Measurements from ENCODE around the gene INSR.
"Not testable (repeated sequence)": the region's sequence is repeated elsewhere in the genome, so short reads cannot be mapped to it uniquely, and the experiment has no call there.

INSR gene

DNA sequence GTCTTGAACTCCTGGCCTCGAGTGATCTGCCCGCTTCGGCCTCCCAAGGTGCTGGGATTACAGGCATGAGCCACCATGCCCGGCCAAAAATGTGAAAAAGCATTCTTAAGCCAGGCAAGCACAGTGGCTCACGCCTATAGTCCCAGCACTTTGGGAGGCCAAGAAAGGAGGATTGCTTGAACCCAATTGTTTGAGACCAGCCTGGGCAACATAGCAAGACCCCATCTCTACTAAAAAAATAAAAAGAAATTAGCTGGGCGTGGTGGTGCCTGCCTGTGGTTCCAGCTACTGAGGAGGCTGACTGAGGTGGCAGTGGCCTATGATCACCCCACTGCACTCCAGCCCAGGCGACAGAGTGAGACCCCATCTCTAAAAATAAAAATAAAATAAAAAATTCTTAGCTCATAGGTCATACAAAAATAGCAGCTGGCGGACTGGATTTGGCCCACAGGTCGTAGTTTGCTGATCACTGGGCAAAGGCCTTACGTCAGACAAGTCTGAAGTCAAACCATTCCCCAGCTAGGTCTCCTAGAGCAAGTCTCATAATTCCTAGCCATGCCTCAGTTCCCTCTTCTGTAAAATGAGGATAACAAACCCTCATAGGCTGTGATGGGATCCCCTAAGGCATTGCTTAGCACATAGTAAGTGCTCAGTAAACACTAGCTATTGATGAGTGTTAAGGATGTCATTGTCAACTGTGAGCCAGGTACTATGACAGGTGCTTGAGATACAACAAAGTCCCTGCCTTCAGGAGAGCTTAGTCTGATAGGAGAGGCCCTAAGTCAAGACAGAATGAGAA is 36.0 kb downstream of the INSR start:
- DNase-seq (ENCODE audit: low spot score) = no peak

DNA sequence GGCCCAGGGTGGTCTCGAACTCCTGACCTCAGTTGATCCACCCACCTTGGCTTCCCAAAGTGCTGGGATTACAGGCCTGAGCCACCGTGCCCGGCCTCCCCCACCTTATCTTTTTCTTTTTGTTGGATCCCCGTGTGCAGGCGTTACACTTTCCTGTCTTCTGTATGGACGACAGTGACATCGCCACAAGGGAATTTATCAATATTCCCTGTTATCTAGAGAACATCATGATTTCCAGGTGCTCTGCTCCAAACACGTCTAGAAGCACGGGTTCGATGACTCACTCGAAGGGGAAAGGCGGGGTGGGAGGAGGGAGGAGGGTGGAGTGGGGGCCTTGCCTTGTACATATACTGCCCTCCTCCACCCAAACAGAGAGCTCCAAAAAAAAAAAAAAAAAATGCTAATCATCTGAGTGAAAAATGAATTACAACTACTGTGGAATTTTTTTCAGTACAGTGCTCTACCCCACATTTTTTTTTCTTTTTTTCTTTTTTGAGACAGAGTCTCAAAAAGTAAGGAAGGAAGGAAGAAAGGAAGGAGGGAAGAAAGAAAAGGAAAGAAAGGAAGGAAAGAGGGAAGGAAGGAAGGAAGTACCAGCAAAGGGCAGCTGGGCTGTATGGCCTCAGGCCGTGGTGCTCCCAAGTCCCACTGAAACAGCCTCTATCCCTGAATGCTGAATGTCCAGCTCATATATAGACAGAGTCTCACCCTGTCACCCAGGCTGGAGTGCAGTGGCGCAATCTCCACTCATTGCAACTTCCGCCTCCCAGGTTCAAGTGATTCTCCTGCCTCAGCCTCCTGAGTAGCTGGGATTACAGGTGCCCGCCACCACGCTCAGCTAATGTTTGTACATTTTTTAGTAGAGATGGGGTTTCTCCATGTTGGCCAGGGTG is 36.8 kb downstream of the INSR start:
- peak; percentile 53 for DNase-seq (ENCODE audit: low spot score)

DNA sequence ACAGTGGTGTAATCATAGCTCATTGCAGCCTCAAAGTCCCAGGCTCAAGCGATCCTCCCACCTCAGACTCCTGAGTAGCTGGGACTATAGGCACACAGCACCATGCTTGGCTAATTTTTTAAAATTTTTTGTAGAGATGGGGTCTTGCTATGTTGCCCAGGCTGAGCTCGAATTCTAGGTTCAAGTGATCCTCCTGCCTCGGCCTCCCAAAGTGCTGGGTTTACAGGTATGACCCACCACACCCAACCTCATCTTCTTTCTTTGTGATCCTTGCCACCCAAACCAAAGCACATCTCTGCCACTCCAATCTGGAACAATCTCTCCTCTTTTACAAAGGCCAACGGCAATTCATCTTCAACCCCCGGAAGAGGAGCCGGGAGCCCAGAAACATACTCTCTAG is 38.6 kb downstream of the INSR start:
- no peak for DNase-seq (ENCODE audit: low spot score)

DNA sequence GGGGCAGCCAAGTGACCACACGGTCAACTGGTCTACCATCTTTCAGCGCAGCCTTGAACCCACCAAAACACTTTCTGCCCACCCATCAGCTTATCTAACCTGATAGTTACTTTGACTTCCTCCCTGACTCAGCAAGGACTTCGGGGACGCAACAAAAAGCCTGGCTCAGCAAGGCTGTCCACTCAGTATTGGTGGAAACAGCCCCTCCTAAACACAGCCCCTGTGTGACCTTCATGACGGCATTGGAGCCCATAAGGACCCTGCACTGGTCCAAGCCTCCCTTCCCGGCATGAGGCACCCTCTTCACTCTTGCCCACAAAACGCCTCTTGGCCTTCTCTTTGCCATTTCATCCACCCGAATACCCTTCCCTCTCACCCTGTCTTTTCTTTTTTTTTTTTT is 39.1 kb downstream of the INSR start:
- no peak for DNase-seq (ENCODE audit: low spot score)

DNA sequence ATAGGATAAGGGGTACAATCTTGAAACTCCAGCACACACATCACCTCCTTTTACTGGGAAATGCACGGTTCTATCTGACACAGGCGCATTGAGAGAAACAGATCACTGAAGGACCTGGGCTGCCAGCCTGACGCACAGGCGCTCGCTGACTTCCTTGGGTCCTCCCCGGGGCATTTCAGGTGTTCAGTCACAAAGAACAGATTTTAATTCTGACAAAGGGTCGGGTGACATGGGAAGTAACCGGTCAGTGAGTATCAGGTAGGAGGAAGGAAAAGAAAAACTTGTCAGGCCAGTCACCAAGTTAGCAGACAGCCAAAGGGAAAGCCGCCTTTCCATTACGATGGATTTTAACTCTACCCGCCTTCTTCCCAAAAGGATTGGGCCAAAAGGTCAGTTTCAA is 39.6 kb downstream of the INSR start:
- DNase-seq (ENCODE audit: low spot score) = no peak

DNA sequence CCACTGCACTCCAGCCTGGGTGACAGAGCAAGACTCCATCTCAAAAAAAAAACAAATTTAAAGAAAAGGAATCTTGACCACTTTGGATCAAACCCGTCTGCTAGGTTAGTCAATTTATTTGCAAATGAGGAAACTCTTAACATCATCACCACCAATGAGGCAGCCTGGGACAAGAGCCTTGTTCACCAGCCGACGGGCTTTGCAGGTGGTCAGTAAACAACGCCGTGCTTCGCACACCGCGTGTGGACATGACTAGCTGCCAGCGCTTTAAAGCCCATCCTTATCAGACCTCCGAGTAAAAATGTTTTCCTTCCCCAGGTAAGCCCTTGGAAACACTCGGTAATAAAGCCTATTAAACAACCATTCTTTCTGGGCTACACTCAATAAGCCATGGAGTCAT is 41.9 kb downstream of the INSR start:
- DNase-seq (ENCODE audit: low spot score) = no peak

DNA sequence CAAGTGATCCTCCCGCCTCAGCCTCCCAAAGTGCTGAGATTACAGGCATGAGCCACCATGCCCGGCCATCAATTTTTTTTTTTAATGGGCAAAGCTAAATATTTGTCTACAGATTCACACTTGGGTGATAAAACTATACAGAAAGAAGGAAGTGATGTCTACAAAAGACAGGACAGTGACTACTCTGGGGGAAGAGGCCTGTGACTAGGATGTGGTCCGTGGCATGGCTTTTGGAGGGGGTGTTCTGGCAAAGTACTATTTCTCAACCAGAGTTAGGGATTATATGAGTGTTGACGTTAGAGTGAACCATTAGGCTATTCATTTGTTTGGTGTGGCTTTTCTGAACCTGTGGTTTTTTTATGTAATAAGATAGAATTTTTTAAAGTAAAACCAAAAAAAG is 42.7 kb downstream of the INSR start:
- no peak for DNase-seq (ENCODE audit: low spot score)

DNA sequence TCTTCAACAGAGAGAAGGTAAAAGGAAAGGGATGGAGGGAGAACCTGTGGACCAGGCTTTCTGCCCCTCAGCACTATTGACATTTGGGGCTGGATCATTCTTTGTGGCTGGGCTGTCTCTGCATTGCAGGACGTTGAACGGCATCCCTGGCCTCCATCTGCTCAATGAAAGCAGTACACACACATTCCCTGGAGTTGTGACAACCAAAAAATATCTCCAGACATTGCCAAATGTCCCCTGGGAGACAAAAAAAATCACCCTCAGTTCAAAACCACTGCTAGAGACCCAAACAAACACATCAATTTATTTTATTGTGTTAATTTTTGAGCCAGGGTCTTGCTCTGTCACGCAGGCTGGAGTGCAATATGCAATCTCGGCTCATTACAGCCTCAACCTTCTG is 43.3 kb downstream of the INSR start:
- DNase-seq (ENCODE audit: low spot score) = no peak

DNA sequence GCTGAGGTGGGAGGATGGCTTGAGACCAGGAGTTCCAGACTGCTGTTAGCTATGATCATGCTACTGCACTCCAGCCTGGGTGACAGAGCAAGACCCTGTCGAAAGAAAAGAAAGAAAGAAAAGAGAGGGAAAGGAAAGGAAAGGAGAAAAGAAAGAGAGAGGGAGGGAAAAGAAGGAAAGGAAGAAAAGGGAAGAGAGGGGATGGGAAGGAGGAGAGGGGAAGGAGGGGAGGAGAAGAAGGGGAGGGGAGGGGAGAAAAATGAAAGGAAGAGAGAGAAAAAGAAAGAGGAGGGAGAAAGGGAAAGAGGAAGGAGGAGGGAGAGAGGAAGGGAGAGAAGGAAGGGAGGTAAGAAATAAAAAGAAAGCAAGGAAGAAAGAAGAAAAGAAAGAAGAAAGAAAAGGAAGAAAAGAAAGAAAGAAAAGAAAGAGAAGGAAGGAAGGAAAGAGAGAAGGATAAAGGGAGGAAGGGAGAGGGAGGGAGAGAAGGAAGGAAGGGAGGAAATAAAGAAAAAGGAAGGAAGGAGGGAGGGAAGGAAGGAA is 44.1 kb downstream of the INSR start:
- DNase-seq (ENCODE audit: low spot score) = no peak

DNA sequence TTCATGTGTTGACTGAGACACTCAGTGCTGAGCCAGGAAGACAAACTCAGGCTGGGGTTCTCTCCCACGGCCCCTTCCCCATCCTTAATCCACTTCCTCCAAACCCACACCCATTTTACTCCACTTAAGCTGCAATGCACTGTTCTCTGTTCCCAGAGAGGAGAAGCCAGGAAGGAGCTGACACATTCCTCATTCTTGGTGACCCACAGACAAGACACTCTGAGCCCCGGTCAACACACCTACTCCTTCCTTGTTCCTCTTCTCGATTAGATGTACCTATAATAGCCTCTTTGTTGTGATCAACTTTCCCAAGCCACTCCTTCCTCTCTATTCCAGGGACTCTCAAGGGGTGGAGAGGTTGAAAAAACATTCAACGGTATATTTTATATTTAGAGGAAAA is 47.1 kb downstream of the INSR start:
- no peak for DNase-seq (ENCODE audit: low spot score)

DNA sequence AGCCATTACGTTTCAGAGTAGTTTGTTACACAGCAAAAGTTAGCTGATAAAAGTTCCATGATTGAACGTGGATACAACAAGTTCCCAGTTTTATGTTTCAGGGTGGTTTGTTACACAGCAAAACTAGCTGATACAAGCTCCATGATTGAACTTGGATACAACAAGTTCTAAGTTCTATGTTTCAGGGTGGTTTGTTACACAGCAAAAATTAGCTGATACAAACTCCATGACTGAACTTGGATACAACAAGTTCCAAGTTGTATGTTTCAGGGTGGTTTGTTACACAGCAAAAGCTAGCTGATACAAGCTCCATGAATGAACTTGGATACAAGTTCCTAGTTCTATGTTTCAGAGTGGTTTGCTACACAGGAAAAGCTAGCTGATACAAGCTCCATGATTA is 47.6 kb downstream of the INSR start:
- no peak for DNase-seq (ENCODE audit: low spot score)

DNA sequence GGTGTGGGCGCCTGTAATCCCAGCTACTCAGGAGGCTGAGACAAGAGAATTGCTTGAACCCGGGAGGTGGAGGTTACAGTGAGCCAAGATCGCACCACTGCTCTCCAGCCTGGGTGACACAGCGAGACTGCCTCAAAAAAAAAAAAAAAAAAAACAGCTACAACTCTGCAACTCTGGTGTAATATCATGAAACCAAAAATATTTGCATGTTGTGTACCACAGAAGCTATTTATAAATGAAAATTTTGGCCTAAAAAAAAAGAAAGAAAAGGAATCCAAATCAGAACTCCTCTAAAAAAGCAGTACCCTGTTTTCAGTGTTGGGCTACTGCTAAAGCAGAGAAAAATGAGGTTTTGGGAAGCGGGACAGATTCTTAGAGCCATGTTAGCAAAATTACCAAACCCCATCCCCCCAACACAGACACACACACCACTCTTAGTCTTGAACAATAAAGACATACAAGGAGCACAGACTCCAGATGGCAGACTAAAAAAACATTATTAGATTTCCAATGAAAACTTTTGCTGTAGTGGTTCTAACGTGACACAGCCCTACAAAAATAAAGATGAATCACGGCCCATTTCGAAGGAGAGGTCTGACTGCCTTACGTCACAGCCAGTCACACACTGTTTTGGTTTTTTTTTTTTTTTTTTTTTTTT is 51.5 kb downstream of the INSR start:
- DNase-seq (ENCODE audit: low spot score) = no peak

DNA sequence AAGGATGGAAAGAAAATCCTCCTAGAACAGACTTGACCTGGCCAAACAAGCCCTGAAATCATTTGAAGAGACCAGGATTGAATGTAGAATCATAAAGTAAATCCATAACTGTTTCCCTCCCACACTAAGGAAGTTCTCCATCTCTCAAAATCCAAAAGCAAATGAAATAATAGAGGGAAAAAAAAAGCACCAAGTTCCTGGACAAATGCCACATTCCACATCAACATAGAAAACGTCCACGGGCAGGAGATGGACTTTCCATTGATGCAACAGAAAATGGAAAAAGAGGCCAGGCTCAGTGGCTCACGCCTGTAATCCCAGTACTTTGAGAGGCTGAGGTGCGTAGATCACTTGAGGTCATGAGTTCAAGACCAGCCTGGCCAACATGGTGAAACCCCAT is 56.2 kb downstream of the INSR start:
- DNase-seq (ENCODE audit: low spot score) = no peak

DNA sequence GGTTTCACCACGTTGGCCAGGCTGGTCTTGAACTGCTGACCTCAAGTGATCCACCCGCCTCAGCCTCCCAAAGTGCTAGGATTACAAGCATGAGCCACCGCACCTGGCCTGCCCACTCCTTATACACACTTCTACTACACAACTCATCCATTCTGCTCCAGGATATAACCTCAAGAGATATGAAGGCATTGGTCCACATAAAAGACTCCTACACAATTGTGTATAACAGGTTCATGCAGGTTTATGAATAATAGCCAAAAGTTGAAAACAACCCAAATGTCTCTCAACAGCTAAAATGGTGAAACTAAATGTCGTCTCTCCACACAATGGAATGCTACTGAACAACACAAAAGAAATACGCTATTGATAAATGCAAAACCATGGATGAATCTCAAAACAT is 58.1 kb downstream of the INSR start:
- no peak for DNase-seq (ENCODE audit: low spot score)

DNA sequence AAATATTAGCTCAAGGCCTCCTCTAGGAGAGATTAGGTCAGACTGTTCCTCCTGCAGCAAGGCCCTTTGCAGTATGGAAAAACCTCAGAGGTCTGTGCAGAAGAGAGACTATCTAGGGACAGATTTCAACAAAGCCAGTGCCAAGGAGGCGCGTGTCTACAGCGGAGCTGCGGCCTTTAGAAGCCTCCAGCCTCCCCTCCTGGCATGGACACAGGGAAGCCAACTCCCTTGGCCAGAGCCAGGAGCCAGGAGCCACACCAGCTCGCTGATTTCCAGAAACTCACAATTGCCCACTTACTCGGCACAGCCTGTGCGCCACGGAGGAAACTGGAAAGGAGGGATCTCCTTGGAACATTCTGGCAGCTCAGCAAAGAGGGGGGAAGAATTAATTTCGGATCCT is 63.4 kb downstream of the INSR start:
- DNase-seq (ENCODE audit: low spot score) = no peak

DNA sequence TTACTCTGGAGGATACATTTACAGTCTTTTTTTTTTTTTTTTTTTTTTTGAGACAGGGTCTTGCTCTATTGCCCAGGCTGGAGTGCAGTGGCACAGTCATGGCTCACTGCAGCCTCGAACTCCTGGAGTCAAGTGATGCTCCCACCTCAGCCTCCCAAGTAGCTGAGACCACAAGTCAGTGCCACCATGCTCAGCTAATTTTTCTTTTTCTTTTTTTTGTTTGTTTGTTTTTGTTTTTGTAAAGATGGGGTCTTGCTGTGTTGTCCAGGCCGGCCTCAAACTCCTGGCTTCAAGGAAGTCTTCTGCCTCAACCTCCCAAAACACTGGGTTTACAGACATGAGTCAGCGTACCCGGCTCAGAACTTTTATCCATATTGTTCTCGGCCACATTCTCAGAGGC is 64.5 kb downstream of the INSR start:
- no peak for DNase-seq (ENCODE audit: low spot score)

DNA sequence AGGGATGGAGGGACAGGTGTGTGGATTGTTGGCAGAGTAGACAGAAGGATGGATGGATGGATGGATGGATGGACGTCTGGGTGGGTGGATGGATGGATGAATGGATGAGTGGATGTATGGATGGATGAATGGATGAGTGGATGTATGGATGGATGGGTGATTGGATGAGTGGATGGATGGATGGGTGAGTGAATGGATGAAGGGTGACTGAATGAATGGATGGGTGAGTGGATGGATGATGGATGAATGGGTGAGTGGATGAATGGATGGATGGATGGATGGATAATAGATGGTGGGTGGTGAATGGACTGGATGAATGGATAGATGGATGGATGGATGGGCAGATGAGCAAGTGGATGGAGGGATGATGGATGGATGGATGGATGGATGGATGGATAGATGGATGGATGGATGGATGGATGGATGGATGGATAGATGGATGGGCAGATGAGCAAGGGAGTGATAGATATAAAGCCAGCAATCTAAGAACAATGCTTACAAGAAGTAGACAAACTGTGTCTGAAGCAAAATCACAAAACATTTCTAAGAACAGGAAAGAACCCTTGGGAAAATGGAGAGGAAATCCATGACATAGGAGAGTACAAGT is 65.2 kb downstream of the INSR start:
- DNase-seq (ENCODE audit: low spot score) = no peak

DNA sequence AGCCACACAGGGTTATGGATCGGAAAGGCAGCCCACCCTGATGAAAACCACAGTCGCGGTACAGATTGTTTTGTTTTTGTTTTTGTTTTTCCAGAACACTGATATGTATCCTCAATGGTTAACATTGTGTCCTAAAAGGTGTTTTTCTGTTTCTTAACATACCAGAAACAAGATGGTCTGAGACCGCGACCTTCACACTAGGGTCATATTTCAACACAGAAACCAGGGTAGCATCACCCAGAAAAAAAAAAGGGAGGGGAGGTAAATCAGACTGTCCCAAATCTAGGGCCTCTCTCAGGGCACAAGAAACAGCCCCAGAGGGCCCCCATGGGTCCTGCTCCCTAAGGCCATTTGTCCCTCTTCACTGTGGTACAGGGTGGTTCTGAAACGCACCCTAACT is 66.5 kb downstream of the INSR start:
- DNase-seq (ENCODE audit: low spot score) = no peak

DNA sequence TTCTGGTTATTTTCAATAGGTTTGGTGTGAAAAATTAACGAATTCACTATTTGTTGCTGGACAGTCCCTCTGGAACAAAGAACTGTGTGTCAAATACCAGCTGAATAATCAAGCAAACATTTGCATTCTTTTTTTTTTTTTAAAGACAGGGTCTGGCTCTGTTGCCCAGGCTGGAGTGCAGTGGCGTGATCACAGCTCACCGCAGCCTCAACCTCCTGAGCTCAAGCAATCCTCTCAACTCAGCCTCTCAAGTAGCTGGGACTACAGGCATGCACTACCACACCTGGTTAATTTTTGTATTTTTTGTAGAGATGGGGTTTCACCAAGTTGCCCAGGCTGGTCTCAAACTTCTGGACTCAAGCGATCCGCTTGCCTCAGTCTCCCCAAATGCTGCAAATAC is 67.1 kb downstream of the INSR start:
- DNase-seq (ENCODE audit: low spot score) = not testable (repeated sequence)

DNA sequence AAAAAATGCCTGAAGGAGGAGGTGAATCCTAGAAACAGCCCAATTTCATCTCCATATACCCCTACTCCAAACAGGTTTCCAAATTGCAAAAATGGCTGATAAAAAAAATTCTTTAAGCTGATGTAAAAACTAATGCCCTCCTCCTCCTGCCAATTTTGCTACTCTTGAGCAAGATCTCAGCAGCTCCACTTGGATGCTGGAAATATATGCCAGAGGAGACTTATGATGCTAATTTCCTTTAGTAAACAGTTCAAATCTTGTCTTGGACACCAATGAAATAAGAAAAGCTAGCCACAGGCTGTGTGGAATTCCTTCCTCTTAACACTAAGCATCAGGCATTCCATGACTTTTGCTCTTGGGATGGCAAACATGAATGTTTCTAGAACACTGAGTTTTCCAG is 67.5 kb downstream of the INSR start:
- DNase-seq (ENCODE audit: low spot score) = no peak

DNA sequence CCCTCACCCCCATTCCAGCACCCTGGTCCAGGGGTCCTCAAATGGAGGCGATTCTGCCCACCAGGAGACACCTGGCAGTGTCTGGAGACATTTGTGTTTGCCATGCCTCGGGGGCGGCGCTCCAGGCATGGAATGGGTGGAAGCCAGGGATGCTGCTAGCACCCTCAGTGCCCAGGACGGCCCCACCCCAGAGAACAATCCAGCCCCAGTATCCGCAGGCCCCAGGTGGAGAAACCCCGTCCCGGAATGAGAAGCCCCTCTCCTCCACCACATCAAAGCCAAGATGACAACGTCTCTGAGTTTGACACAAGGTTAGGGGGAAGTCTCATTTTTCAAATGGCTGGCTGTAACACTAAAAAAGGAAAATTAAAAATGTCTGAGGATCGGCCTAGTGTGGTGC is 68.5 kb downstream of the INSR start:
- DNase-seq (ENCODE audit: low spot score) = no peak

DNA sequence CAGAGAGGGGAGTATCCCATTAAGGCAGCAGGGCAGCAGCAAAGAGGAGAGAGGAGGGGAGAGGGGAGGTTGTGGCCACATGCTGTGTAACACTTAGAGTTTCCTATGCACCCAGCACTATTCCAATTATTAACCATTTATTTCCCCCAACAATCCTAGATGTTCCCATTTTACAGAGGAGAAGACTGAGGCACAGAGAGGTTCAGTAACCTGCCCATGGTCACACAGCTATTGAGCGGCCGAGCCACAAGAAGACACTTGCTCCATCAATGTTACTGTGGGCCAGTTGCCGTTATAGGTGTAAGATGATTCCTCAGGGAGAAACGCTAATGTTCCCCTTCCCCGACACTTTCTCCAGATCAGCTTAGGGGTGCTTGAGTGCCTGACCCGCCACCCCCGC is 69.2 kb downstream of the INSR start:
- no peak for DNase-seq (ENCODE audit: low spot score)

Data from HuH-7.5 (cell line).